Kidney (tissue), 14 donors: Measurements from ENCODE around the gene FOXL1. TPM values are rescaled to one million over a fixed set of nuclear protein-coding genes. Genes with fewer than 3 reads are reported as not detected.

ENCODE experiments used
- DNase-seq, 5 donors: peaks; one replicate each; pipeline ENCODE4 v3.0.0-alpha.2; 2013 to 2020
- FAIRE-seq: peaks from 2 replicates; lab custom pipeline; 2012; peaks lifted over from hg19 to GRCh38; lab: Jason Lieb, UNC
- H3K27ac ChIP-seq, 2 donors: one replicate each; pipeline ENCODE4 v1.7.0; 2013; ENCODE audit warnings: low read depth in 2 of 2, low read length in 2 of 2, inconsistent platforms in 1 of 2
- H3K27me3 ChIP-seq: one replicate; pipeline ENCODE4 v1.7.1; 2013; ENCODE audit warnings: low read length, inconsistent platforms; ENCODE audit not compliant: control insufficient read depth, insufficient read depth
- H3K36me3 ChIP-seq, 3 donors: one replicate each; pipeline versions ENCODE4 v1.7.0 to v1.7.1; 2013; ENCODE audit warnings: low read length in 3 of 3, control low read depth in 1 of 3, inconsistent platforms in 1 of 3; ENCODE audit not compliant: insufficient read depth in 3 of 3, control insufficient read depth in 2 of 3
- H3K4me1 ChIP-seq, 3 donors: one replicate each; pipeline versions ENCODE4 v1.7.0 to v1.7.1; 2013; ENCODE audit warnings: low read length in 3 of 3, inconsistent platforms in 1 of 3, low read depth in 1 of 3; ENCODE audit not compliant: control insufficient read depth in 2 of 3, insufficient read depth in 2 of 3
- H3K4me3 ChIP-seq, 3 donors: one replicate each; pipeline versions ENCODE4 v1.7.0 to v1.8.1; 2013; ENCODE audit warnings: low read length in 3 of 3, control low read depth in 1 of 3, inconsistent platforms in 1 of 3
- H3K9ac ChIP-seq, 3 donors: one replicate each; pipeline versions ENCODE4 v1.7.0 to v1.7.1; 2013; ENCODE audit warnings: low read length in 3 of 3, control low read depth in 1 of 3, inconsistent platforms in 1 of 3
- H3K9me3 ChIP-seq, 3 donors: one replicate each; pipeline versions ENCODE4 v1.7.0 to v1.7.1; 2013; ENCODE audit warnings: low read length in 3 of 3, control low read depth in 1 of 3, inconsistent platforms in 1 of 3; ENCODE audit not compliant: control insufficient read depth in 2 of 3, insufficient read depth in 1 of 3
- intact Hi-C: fragments of 100-400 bp; cut with DNase I; formaldehyde crosslinking; loops from one replicate; pipeline ENCODE4 v1.11.1; 2022
- polyA plus RNA-seq: library from polyadenylated mRNA; stranded (reverse); fragments of 350-450 nt; fragmentation: Illumina TruSeq; extraction: RNeasy Lipid Tissue Mini Kit (QIAGEN cat#74804); gene quantifications from one replicate; pipeline ENCODE4 v1.2.3, GENCODE V29; 2014; ENCODE audit warnings: low read depth, low replicate concordance; ENCODE audit not compliant: insufficient read depth
- total RNA-seq: library from RNA; stranded (reverse); fragmentation: NEBNext Ultra II Directional; extraction: Animal tissue kit (Norgen Biotek cat#: 25700); gene quantifications from one replicate; pipeline ENCODE4 v1.2.1, GENCODE V29; 2021
- TF ChIP-seq, protein P1 (sequence below): IDR thresholded peaks from 3 replicates; pipeline ENCODE4 v1.5.1; 2012; ENCODE audit warnings: mild to moderate bottlenecking, moderate library complexity, borderline replicate concordance; ENCODE audit not compliant: insufficient read depth; ENCODE audit errors: extremely low read depth
- donor health status: control.
- donor health status: control.
- donor health status: control.
- donor health status: control.
- donor health status: control.
- donor health status: DM: yes; HTN: yes; CAD: no.
- donor health status: Normal renal cell carcinoma (clear cell type).

FOXL1 gene
- total and polyA plus RNA-seq, 2 donors from 2014 or later = 0.52 to 2.0 TPM

DNA sequence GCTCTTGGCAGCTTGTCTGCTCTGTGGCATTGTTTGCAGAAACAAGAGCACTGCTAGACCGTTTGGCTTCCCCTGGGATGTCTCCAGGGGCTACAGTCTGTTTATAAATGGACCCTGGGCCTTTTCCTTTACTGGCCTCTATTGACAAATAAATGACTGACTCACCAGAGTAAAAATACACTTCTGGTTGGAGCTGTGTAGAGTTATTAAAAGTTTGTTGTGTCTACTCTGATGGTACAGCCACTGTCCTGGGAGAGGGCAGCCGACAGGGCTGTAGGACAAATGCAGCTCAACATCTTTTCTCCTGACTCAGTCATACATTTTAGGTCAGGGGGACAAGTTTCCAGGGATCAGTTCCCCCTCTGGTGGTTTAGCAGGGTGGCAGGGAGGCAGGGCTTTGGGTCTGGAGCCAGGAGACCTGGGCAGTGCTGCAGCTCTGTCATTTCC is 30.0 kb downstream of the FOXL1 start:
- H3K4me1 ChIP-seq = peaks cover 0 to 10% (median 0%) of the 10 kb centered on the region in 3 donors
- no peak overlapping the region for H3K4me3 ChIP-seq
- no peaks in the 10 kb centered on the region for H3K36me3 ChIP-seq
- FAIRE-seq (no peak), DNase-seq (no peak)
- no peak overlapping the region for H3K9ac ChIP-seq
- intact Hi-C loops = no loop called here
- no peaks in the 10 kb centered on the region for H3K27me3 ChIP-seq
- no peaks in the 10 kb centered on the region for H3K9me3 ChIP-seq
- H3K27ac ChIP-seq = no peak overlapping the region
- TF ChIP-seq, protein P1, sequence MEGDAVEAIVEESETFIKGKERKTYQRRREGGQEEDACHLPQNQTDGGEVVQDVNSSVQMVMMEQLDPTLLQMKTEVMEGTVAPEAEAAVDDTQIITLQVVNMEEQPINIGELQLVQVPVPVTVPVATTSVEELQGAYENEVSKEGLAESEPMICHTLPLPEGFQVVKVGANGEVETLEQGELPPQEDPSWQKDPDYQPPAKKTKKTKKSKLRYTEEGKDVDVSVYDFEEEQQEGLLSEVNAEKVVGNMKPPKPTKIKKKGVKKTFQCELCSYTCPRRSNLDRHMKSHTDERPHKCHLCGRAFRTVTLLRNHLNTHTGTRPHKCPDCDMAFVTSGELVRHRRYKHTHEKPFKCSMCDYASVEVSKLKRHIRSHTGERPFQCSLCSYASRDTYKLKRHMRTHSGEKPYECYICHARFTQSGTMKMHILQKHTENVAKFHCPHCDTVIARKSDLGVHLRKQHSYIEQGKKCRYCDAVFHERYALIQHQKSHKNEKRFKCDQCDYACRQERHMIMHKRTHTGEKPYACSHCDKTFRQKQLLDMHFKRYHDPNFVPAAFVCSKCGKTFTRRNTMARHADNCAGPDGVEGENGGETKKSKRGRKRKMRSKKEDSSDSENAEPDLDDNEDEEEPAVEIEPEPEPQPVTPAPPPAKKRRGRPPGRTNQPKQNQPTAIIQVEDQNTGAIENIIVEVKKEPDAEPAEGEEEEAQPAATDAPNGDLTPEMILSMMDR = no peak

DNA sequence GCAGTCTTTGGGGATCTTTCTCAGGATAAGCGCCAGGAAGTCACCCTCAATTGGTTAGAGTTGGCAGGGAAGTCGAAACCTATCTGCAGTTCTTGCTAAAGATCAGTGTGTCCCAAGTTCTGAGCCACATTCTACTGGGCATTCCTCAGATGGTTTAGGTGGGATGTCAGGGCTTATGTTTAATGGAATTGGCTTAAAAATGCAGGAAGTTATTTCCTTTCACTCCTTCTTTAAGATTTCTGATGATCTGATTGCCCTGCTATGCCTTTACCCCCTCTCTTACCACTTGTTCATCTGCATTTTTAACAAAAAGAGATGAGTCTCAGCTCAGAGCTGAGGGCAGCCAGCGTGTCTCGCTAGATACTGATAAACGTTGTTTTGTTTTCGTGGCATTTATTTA is 30.8 kb downstream of the FOXL1 start:
- H3K27ac ChIP-seq = no peak overlapping the region

DNA sequence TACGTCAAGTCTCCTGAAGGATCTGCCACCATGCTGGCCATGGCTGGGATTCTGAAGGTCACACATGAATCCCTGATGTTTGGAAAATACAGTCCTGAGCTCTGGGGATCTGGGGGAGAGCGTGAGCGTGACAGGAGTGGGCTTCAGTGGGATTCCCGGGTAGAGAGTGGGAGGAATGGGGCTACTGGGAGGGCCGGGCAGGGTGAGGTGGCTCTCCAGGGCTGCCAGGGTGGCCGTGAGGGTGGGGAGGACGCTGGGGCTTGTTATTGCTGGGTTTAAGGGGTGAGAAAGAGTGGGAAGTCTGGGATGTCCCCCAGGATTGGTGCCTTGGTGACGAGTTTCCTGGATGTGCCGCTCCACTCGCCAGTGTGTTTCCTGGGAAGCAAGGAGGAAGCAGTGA is 31.3 kb downstream of the FOXL1 start:
- H3K4me1 ChIP-seq = peaks cover 0 to 10% (median 0%) of the 10 kb centered on the region in 3 donors
- TF ChIP-seq, protein P1 = no peak
- FAIRE-seq = no peak
- no peaks in the 10 kb centered on the region for H3K27me3 ChIP-seq
- DNase-seq = no peak
- no peaks in the 10 kb centered on the region for H3K36me3 ChIP-seq
- H3K9me3 ChIP-seq = no peaks in the 10 kb centered on the region
- no peak overlapping the region for H3K27ac ChIP-seq
- intact Hi-C loops = no loop called here
- no peak overlapping the region for H3K9ac ChIP-seq
- no peak overlapping the region for H3K4me3 ChIP-seq

More for the DNA sequence above, 30.8 kb downstream of the FOXL1 start:
- H3K9ac ChIP-seq = no peak overlapping the region
- no peaks in the 10 kb centered on the region for H3K27me3 ChIP-seq
- TF ChIP-seq, protein P1 = no peak
- H3K4me3 ChIP-seq = no peak overlapping the region
- no peak for DNase-seq
- no peak for FAIRE-seq
- H3K9me3 ChIP-seq = no peaks in the 10 kb centered on the region
- peaks cover 0 to 10% (median 0%) of the 10 kb centered on the region in 3 donors for H3K4me1 ChIP-seq
- no peaks in the 10 kb centered on the region for H3K36me3 ChIP-seq
- intact Hi-C loops = no loop called here
